ENCODE data around the gene RAB11A. TPM values are rescaled to one million over a fixed set of nuclear protein-coding genes. Genes with fewer than 3 reads are reported as not detected.

RAB11A gene
- total RNA-seq, 1 donor from 2014 or later: 98.2 TPM

DNA sequence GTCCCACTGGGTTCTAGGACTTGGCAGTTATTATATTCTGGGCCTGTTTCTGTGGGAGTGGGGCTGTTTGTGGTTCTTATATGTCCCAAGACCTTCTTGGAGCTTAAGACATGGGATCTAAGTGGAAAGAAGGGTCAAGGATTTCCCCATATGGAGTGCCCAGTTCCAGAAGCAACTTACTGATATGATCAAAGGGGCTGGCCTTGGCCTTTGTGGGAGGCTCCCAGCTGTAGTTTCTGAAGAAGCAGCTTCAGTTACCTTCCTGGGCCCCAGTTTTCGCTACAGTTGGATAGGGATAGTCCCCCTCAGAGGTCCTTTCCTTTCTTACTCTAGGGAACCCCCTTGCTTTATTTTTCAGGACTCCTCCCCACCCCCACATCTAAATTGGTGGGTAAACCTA is 56.0 kb downstream of the RAB11A start:
- intact Hi-C loops (cut with micrococcal nuclease): no loop called here
- DNase-seq (no peak), ATAC-seq (ENCODE audit: low read depth) (no peak)
- H3K4me3 Mint-ChIP-seq: no peak overlapping the region
- no peaks in the 10 kb centered on the region for H3K36me3 Mint-ChIP-seq (ENCODE audit: low read depth)
- H3K4me1 Mint-ChIP-seq: peaks cover 27% of the 10 kb centered on the region
- TF ChIP-seq, protein P1, sequence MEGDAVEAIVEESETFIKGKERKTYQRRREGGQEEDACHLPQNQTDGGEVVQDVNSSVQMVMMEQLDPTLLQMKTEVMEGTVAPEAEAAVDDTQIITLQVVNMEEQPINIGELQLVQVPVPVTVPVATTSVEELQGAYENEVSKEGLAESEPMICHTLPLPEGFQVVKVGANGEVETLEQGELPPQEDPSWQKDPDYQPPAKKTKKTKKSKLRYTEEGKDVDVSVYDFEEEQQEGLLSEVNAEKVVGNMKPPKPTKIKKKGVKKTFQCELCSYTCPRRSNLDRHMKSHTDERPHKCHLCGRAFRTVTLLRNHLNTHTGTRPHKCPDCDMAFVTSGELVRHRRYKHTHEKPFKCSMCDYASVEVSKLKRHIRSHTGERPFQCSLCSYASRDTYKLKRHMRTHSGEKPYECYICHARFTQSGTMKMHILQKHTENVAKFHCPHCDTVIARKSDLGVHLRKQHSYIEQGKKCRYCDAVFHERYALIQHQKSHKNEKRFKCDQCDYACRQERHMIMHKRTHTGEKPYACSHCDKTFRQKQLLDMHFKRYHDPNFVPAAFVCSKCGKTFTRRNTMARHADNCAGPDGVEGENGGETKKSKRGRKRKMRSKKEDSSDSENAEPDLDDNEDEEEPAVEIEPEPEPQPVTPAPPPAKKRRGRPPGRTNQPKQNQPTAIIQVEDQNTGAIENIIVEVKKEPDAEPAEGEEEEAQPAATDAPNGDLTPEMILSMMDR (IDR thresholded peaks at IDR 0.05): no peak
- no peaks in the 10 kb centered on the region for H3K9me3 Mint-ChIP-seq
- H3K27ac Mint-ChIP-seq: no peak overlapping the region
- H3K27me3 Mint-ChIP-seq: no peaks in the 10 kb centered on the region
- POLR2A ChIA-PET: interaction anchor here (0.6 kb wide), 1 partner anchor 101 kb away, joined by 3 read pairs; no protein-coding TSS in a partner anchor
- CTCF ChIA-PET: no interaction called here

DNA sequence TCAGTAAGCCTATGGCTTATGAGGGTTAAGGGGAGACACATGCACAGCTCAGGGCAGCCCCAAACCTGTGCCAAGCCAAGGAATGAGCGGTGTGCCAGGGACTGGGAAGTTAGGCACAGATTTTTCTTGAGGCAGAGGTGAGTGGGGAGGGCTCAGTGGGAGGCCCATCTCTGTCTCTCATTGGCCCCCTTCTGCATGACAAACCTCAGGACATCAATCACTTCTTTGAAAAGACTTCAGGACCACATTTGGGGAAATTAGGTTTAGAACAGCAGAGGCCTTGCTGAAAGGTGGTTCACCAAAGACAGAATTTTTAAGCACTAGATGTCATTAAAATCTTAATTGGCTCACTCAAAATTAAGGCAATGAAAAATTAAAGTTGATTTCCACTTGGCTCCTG is 57.2 kb downstream of the RAB11A start:
- Mint-ChIP-seq H3K36me3 (ENCODE audit: low read depth) (no peaks in the 10 kb centered on the region), H3K4me3 (no peak overlapping the region), H3K27ac (no peak overlapping the region), H3K9me3 (no peaks in the 10 kb centered on the region), H3K27me3 (no peaks in the 10 kb centered on the region), H3K4me1 (peaks cover 16% of the 10 kb centered on the region)
- ATAC-seq (ENCODE audit: low read depth): no peak
- POLR2A ChIA-PET: no interaction called here
- CTCF ChIA-PET: no interaction called here
- DNase-seq: no peak
- intact Hi-C loops (cut with micrococcal nuclease): no loop called here
- TF ChIP-seq, protein P1 (IDR thresholded peaks at IDR 0.05): no peak

DNA sequence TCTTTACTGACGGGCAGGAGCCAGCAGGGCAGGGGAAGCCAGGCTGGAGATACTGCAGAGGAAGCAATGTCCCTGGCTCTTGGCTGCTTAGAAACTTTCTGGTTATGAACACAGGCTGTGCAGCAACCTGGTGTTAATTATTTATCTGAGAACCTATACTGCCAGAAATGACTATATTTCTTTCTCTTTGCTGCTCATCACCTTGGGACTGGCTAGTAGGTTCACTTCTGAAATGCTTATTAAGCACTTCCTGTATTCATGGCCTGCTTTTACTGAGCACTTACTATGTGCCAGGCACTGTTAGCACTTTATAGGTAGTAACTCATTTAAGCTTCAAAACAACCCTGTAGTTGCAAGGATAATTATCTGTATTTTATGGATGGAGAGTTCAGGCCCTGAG is 57.6 kb downstream of the RAB11A start:
- Mint-ChIP-seq H3K4me1 (peaks cover 11% of the 10 kb centered on the region), H3K27ac (no peak overlapping the region), H3K27me3 (no peaks in the 10 kb centered on the region), H3K36me3 (ENCODE audit: low read depth) (no peaks in the 10 kb centered on the region), H3K4me3 (no peak overlapping the region), H3K9me3 (no peaks in the 10 kb centered on the region)
- TF ChIP-seq, protein P1 (IDR thresholded peaks at IDR 0.05): no peak
- ChIA-PET CTCF (no interaction called here), POLR2A (no interaction called here)
- DNase-seq (no peak), ATAC-seq (ENCODE audit: low read depth) (no peak)
- intact Hi-C loops (cut with micrococcal nuclease): no loop called here

DNA sequence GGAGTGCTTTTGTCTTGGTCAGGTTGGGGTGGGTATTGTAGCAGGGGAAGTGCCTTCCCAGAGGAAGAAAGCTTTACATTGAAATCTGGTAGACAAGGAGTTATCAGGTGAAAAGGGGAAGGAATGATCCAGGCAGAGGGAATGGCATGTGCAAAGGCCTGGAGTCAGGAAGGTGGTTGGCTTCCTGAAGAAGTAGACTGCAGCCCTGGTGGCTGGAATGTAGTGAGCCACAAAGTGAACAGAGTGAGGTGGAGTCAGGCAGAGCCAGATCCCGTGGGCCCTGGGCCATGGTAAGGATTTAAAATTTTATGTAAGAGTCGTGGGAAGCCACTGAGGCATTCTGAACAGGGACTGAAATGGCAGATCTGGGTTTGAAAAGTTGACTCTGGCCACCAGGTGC is 58.3 kb downstream of the RAB11A start:
- ChIA-PET CTCF (no interaction called here), POLR2A (no interaction called here)
- intact Hi-C loops (cut with micrococcal nuclease): no loop called here
- Mint-ChIP-seq H3K27ac (no peak overlapping the region), H3K9me3 (no peaks in the 10 kb centered on the region), H3K36me3 (ENCODE audit: low read depth) (no peaks in the 10 kb centered on the region), H3K4me1 (peaks cover 5% of the 10 kb centered on the region), H3K27me3 (no peaks in the 10 kb centered on the region), H3K4me3 (no peak overlapping the region)
- no peak for ATAC-seq (ENCODE audit: low read depth)
- TF ChIP-seq, protein P1 (IDR thresholded peaks at IDR 0.05): no peak
- DNase-seq: no peak

DNA sequence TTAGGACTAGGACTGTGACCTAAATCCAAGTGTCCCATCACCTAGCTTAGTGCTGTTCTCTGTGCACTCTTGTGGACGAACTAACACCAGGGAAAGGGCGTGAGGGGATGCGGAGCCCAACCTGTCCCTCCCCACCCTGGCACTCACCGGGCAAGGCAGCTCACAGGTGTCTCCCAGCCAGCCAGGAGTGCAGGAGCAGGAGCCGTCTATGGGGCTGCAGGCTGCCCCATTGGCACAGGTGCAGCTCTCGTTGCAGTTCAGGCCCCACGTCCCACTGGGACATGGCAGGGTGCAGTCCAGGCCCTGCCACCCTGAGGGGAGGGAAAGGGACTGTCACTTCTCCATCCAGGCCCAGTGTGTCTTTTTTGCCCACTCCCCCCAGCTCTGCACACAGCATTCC is 60.3 kb downstream of the RAB11A start:
- intact Hi-C loops (cut with micrococcal nuclease): no loop called here
- H3K36me3 Mint-ChIP-seq (ENCODE audit: low read depth): no peaks in the 10 kb centered on the region
- H3K9me3 Mint-ChIP-seq: no peaks in the 10 kb centered on the region
- ATAC-seq (ENCODE audit: low read depth) (no peak), DNase-seq (no peak)
- CTCF ChIA-PET: interaction anchor here (1.1 kb wide), 1 partner anchor 286 kb away, joined by 3 read pairs; no protein-coding TSS in a partner anchor
- H3K4me3 Mint-ChIP-seq: no peak overlapping the region
- no peaks in the 10 kb centered on the region for H3K27me3 Mint-ChIP-seq
- no peak overlapping the region for H3K27ac Mint-ChIP-seq
- TF ChIP-seq, protein P1 (IDR thresholded peaks at IDR 0.05): no peak
- H3K4me1 Mint-ChIP-seq: no peaks in the 10 kb centered on the region
- POLR2A ChIA-PET: no interaction called here
